ENCODE results near the gene DNAJB11. TPM values are rescaled to one million over a fixed set of nuclear protein-coding genes. Genes with fewer than 3 reads are reported as not detected.
A peak's percentile ranks its signal among the peaks of the same experiment; 100 is the strongest.
"Not testable (repeated sequence)": the region's sequence is repeated elsewhere in the genome, so short reads cannot be mapped to it uniquely, and the experiment has no call there.

Gene DNAJB11
- total and polyA plus RNA-seq, 2 donors (not counting 1 experiment from before 2014, with no cell fraction given), result 17.9 to 27.7 TPM

- peak; percentile 97 for DNase-seq
- H3K27ac Mint-ChIP-seq, result peak within 1 kb of the TSS; percentile 97
- H3K4me3 Mint-ChIP-seq, result peak within 1 kb of the TSS; percentile 97
- Histone ChIP-seq H3K4me2 (replicated peaks; ENCODE audit: low read depth, low read length, poor library complexity, severe bottlenecking) (peak within 1 kb of the TSS; percentile 84), H3K27ac (ENCODE audit: low read length in 2 of 2) (peak within 1 kb of the TSS; percentile 84 to 95), H3K4me3 (ENCODE audit: control extremely low read depth in 1 of 5, extremely low read depth in 1 of 5, insufficient read depth in 1 of 5, low read depth in 2 of 5, low read length in 4 of 5) (peak within 1 kb of the TSS; percentile 71 to 99 (median 90)), H3K4me1 (ENCODE audit: control insufficient read depth in 2 of 2, insufficient read depth in 2 of 2, low read length in 2 of 2) (peaks cover 28 to 39% of the 10 kb centered on the region in 2 donors), H2AFZ (ENCODE audit: insufficient read depth, low read depth, low read length, poor library complexity, severe bottlenecking) (peak within 1 kb of the TSS; percentile 92), H3K27me3 (replicated peaks in 1 of 4; ENCODE audit: control extremely low read depth in 1 of 4, control insufficient read depth in 3 of 4, insufficient read depth in 4 of 4, low read length in 3 of 4) (no peaks in the 10 kb centered on the region), H3K36me3 (replicated peaks in 1 of 2; ENCODE audit: control extremely low read depth in 1 of 2, control insufficient read depth in 1 of 2, extremely low read depth in 1 of 2, insufficient read depth in 2 of 2, low read length in 1 of 2) (peaks cover 0 to 7% of the 10 kb centered on the region in 2 experiments), H3K9me3 (ENCODE audit: control extremely low read depth in 1 of 3, control insufficient read depth in 2 of 3, insufficient read depth in 1 of 3, low read length in 2 of 3) (no peaks in the 10 kb centered on the region), H4K20me1 (ENCODE audit: control insufficient read depth, insufficient read depth, low read length, poor library complexity, severe bottlenecking) (no peaks in the 10 kb centered on the region), H3K9ac (ENCODE audit: low read length) (peak within 1 kb of the TSS; percentile 94), H3K79me2 (ENCODE audit: control insufficient read depth, insufficient read depth, low read length) (peaks cover 39% of the 10 kb centered on the region)
- CTCF ChIA-PET, result interaction anchor here (0.7 to 3.2 kb wide), 5 partner anchors 27 to 314 kb away, joined by 3 to 14 read pairs (median 5); no protein-coding TSS in a partner anchor
- peaks cover 57% of the 10 kb centered on the region for H3K4me1 Mint-ChIP-seq
- H3K9me3 Mint-ChIP-seq (ENCODE audit: insufficient read depth), result no peaks in the 10 kb centered on the region
- WGBS (ENCODE audit: insufficient coverage), result under 1% methylated on average over 62 of the region's 66 CpGs
- POLR2A ChIA-PET, result interaction anchor here (0.9 to 1.0 kb wide), 3 partner anchors 33 to 459 kb away, joined by 3 to 4 read pairs (median 3); partner anchors contain the start of gene EIF4A2
- intact Hi-C loops (cut with micrococcal nuclease), result loop anchor here (1.0 kb wide), 3 partner anchors 86 to 629 kb away; partner anchors contain the start of gene TRA2B
- no peaks in the 10 kb centered on the region for H3K27me3 Mint-ChIP-seq
- TF ChIP-seq CTCF (IDR thresholded peaks at IDR 0.05), result no peak
- TF ChIP-seq EZH2 (IDR thresholded peaks at IDR 0.05; ENCODE audit: borderline replicate concordance, insufficient read depth, low read depth, low read length, poor library complexity, severe bottlenecking), result no peak
- peak; percentile 51 for ATAC-seq (ENCODE audit: low read depth)
Observed at GRCh38 chr3:186567072-186567921, 3.2 kb upstream of the DNAJB11 start, which contains the start of gene TBCCD1. Gene TBCCD1, minus strand, starts transcription at chr3:186567339. Its CDS starts 3,010 bp downstream, at chr3:186564329.

GRCh38 chr3:186569361-186569760 is 1.2 kb upstream of the DNAJB11 start:
- peak overlapping the region in 2 of 5 experiments; percentile 82 to 90 for H3K4me3 ChIP-seq (ENCODE audit: control extremely low read depth in 1 of 5, extremely low read depth in 1 of 5, insufficient read depth in 1 of 5, low read depth in 2 of 5, low read length in 4 of 5)
- H3K27me3 Mint-ChIP-seq; DNase-seq; H3K27me3 ChIP-seq (replicated peaks in 1 of 4; ENCODE audit: control extremely low read depth in 1 of 4, control insufficient read depth in 3 of 4, insufficient read depth in 4 of 4, low read length in 3 of 4); H4K20me1 ChIP-seq (ENCODE audit: control insufficient read depth, insufficient read depth, low read length, poor library complexity, severe bottlenecking); H3K9me3 ChIP-seq (ENCODE audit: control extremely low read depth in 1 of 3, control insufficient read depth in 2 of 3, insufficient read depth in 1 of 3, low read length in 2 of 3); intact Hi-C loops (cut with micrococcal nuclease); H3K9me3 Mint-ChIP-seq (ENCODE audit: insufficient read depth); ATAC-seq (ENCODE audit: low read depth): not testable (repeated sequence)
- peak overlapping the region; percentile 82 for H3K9ac ChIP-seq (ENCODE audit: low read length)
- peak overlapping the region; percentile 98 for H3K4me3 Mint-ChIP-seq
- peaks cover 2 to 14% of the 10 kb centered on the region in 2 experiments for H3K36me3 ChIP-seq (replicated peaks in 1 of 2; ENCODE audit: control extremely low read depth in 1 of 2, control insufficient read depth in 1 of 2, extremely low read depth in 1 of 2, insufficient read depth in 2 of 2, low read length in 1 of 2)
- peak overlapping the region; percentile 73 for H2AFZ ChIP-seq (ENCODE audit: insufficient read depth, low read depth, low read length, poor library complexity, severe bottlenecking)
- CTCF ChIA-PET, result interaction anchor here (1.4 to 2.6 kb wide), 3 partner anchors 29 to 47 kb away, joined by 6 to 14 read pairs (median 8); no protein-coding TSS in a partner anchor
- H3K4me2 ChIP-seq (replicated peaks; ENCODE audit: low read depth, low read length, poor library complexity, severe bottlenecking), result peak overlapping the region; percentile 90
- H3K27ac Mint-ChIP-seq, result peak overlapping the region; percentile 98
- POLR2A ChIA-PET, result interaction anchor here (0.6 to 1.7 kb wide), 3 partner anchors 10 to 214 kb away, joined by 4 to 18 read pairs (median 6); partner anchors contain the start of gene EIF4A2
- WGBS (ENCODE audit: insufficient coverage), result 90% methylated on average over 7 of the region's 11 CpGs
- peaks cover 51% of the 10 kb centered on the region for H3K4me1 Mint-ChIP-seq
- H3K4me1 ChIP-seq (ENCODE audit: control insufficient read depth in 2 of 2, insufficient read depth in 2 of 2, low read length in 2 of 2), result peaks cover 28 to 40% of the 10 kb centered on the region in 2 donors
- H3K79me2 ChIP-seq (ENCODE audit: control insufficient read depth, insufficient read depth, low read length), result peaks cover 58% of the 10 kb centered on the region
- H3K27ac ChIP-seq (ENCODE audit: low read length in 2 of 2), result peak overlapping the region; percentile 91 to 94

All from B cell (primary cell).